BLaER1 treated with 17β-estradiol and CSF1 and Interleukin-3, amounts not matched to agents 10 nM and 100 nM (cell line): ENCODE data around the gene METTL27.

Experiments
- H3K27ac ChIP-seq, 11 experiments: shearing (Covaris generic); formaldehyde crosslinking; 2 replicates each; pipeline ENCODE4 v1.8.1; 2022
- H3K27me3 ChIP-seq, 11 experiments: shearing (Covaris generic); formaldehyde crosslinking; 2 replicates each; pipeline ENCODE4 v1.8.1; 2022
- H3K36me3 ChIP-seq, 11 experiments: shearing (Covaris generic); formaldehyde crosslinking; 2 replicates each; pipeline ENCODE4 v1.8.1; 2022
- H3K4me1 ChIP-seq, 10 experiments: shearing (Covaris generic); formaldehyde crosslinking; 2 replicates each; pipeline ENCODE4 v1.8.1; 2022
- H3K4me2 ChIP-seq, 11 experiments: shearing (Covaris generic); formaldehyde crosslinking; 2 replicates each; pipeline ENCODE4 v1.8.1; 2022
- H3K4me3 ChIP-seq, 10 experiments: shearing (Covaris generic); formaldehyde crosslinking; 2 replicates each; pipeline ENCODE4 v1.8.1; 2022
- H3K9ac ChIP-seq, 11 experiments: shearing (Covaris generic); formaldehyde crosslinking; 2 replicates each; pipeline ENCODE4 v1.8.1; 2022
- H3K9me3 ChIP-seq, 11 experiments: shearing (Covaris generic); formaldehyde crosslinking; replicated peaks in 1 of 11; 2 replicates each; pipeline ENCODE4 v1.8.1; 2022
- H4K20me1 ChIP-seq, 11 experiments: shearing (Covaris generic); formaldehyde crosslinking; 2 replicates each; pipeline ENCODE4 v1.8.1; 2022
- Cebpa-rat ChIP-seq, 11 experiments: shearing (Covaris generic); IDR thresholded peaks; 2 replicates each; pipeline ENCODE4 v1.8.1; 2022

Gene METTL27

GRCh38 chr7:73833251-73833919 is 8.9 kb downstream of the METTL27 start:
- H3K4me3 ChIP-seq, result no peak overlapping the region
- TF ChIP-seq Cebpa-rat (IDR thresholded peaks at IDR 0.05), result no peak
- H3K36me3 ChIP-seq, result no peaks in the 10 kb centered on the region
- no peaks in the 10 kb centered on the region; a peak in 1 of 22 replicates for H3K27me3 ChIP-seq
- H3K9ac ChIP-seq, result no peak overlapping the region
- peaks cover 0 to 8% (median 0%) of the 10 kb centered on the region in 11 experiments; a peak in 1 of 22 replicates for H4K20me1 ChIP-seq
- H3K27ac ChIP-seq, result peak overlapping the region in 1 of 11 experiments; percentile 4; a peak in 1 of 22 replicates
- peaks cover 20 to 48% (median 39%) of the 10 kb centered on the region in 10 experiments for H3K4me1 ChIP-seq
- H3K4me2 ChIP-seq, result peak overlapping the region in 6 of 11 experiments; percentile 6 to 78 (median 72); a peak in 10 of 22 replicates
- peaks cover 0 to 8% (median 5%) of the 10 kb centered on the region in 11 experiments; a peak in 9 of 22 replicates for H3K9me3 ChIP-seq

- H3K9ac ChIP-seq, result no peak overlapping the region
- TF ChIP-seq Cebpa-rat (IDR thresholded peaks at IDR 0.05), result no peak
- H3K9me3 ChIP-seq, result peaks cover 0 to 8% (median 5%) of the 10 kb centered on the region in 11 experiments; a peak in 9 of 22 replicates
- peak overlapping the region in 6 of 11 experiments; percentile 6 to 78 (median 72); a peak in 10 of 22 replicates for H3K4me2 ChIP-seq
- H3K36me3 ChIP-seq, result no peaks in the 10 kb centered on the region
- H3K27ac ChIP-seq, result no peak overlapping the region
- H3K27me3 ChIP-seq, result no peaks in the 10 kb centered on the region; a peak in 1 of 22 replicates
- peaks cover 26 to 54% (median 45%) of the 10 kb centered on the region in 10 experiments for H3K4me1 ChIP-seq
- H4K20me1 ChIP-seq, result peaks cover 0 to 8% (median 0%) of the 10 kb centered on the region in 11 experiments; a peak in 1 of 22 replicates
- no peak overlapping the region for H3K4me3 ChIP-seq
These were observed 9.5 kb downstream of the METTL27 start for GRCh38 chr7:73832806-73833205.

GRCh38 chr7:73831834-73832651 is 10.3 kb downstream of the METTL27 start:
- Histone ChIP-seq H3K36me3 (no peaks in the 10 kb centered on the region), H3K4me1 (peaks cover 33 to 62% (median 53%) of the 10 kb centered on the region in 10 experiments), H3K9me3 (peaks cover 0 to 8% (median 5%) of the 10 kb centered on the region in 11 experiments; a peak in 9 of 22 replicates), H3K4me2 (peak overlapping the region in 10 of 11 experiments; percentile 22 to 83 (median 64); a peak in 18 of 22 replicates), H3K27ac (peak overlapping the region in 2 of 11 experiments; percentile 22 to 37; a peak in 5 of 22 replicates), H4K20me1 (peaks cover 0 to 8% (median 0%) of the 10 kb centered on the region in 11 experiments; a peak in 1 of 22 replicates), H3K27me3 (no peaks in the 10 kb centered on the region; a peak in 1 of 22 replicates), H3K9ac (peak overlapping the region in 3 of 11 experiments; percentile 17 to 42 (median 36); a peak in 2 of 22 replicates), H3K4me3 (no peak overlapping the region)
- TF ChIP-seq Cebpa-rat (IDR thresholded peaks at IDR 0.05), result no peak

- H3K4me1 ChIP-seq, result peaks cover 39 to 67% (median 58%) of the 10 kb centered on the region in 10 experiments
- no peak for TF ChIP-seq Cebpa-rat (IDR thresholded peaks at IDR 0.05)
- H3K27ac ChIP-seq, result no peak overlapping the region; a peak in 1 of 22 replicates
- H3K36me3 ChIP-seq, result no peaks in the 10 kb centered on the region
- peak overlapping the region in 4 of 11 experiments; percentile 41 to 78 (median 74); a peak in 6 of 22 replicates for H3K4me2 ChIP-seq
- H3K27me3 ChIP-seq, result no peaks in the 10 kb centered on the region; a peak in 1 of 22 replicates
- H3K9ac ChIP-seq, result peak overlapping the region in 1 of 11 experiments; percentile 42; a peak in 1 of 22 replicates
- peaks cover 0 to 8% (median 0%) of the 10 kb centered on the region in 11 experiments; a peak in 1 of 22 replicates for H4K20me1 ChIP-seq
- no peak overlapping the region for H3K4me3 ChIP-seq
- H3K9me3 ChIP-seq, result peaks cover 0 to 8% (median 5%) of the 10 kb centered on the region in 11 experiments; a peak in 9 of 22 replicates
These were observed 10.8 kb downstream of the METTL27 start for GRCh38 chr7:73831584-73831833.

- Histone ChIP-seq H3K4me1 (peaks cover 43 to 73% (median 64%) of the 10 kb centered on the region in 10 experiments), H3K36me3 (no peaks in the 10 kb centered on the region), H3K27me3 (no peaks in the 10 kb centered on the region; a peak in 1 of 22 replicates), H3K9me3 (peaks cover 0 to 8% (median 5%) of the 10 kb centered on the region in 11 experiments; a peak in 9 of 22 replicates), H3K4me2 (peak within 1 kb of the TSS in 9 of 11 experiments; percentile 7 to 88 (median 83); a peak in 14 of 22 replicates), H4K20me1 (peaks cover 0 to 8% (median 0%) of the 10 kb centered on the region in 11 experiments; a peak in 1 of 22 replicates), H3K4me3 (no peak within 1 kb of the TSS), H3K27ac (no peak within 1 kb of the TSS; a peak in 1 of 22 replicates), H3K9ac (peak within 1 kb of the TSS in 1 of 11 experiments; percentile 42; a peak in 1 of 22 replicates)
- no peak for TF ChIP-seq Cebpa-rat (IDR thresholded peaks at IDR 0.05)
These were observed 11.4 kb downstream of the METTL27 start, which contains the start of gene CLDN4 for GRCh38 chr7:73830681-73831583. Gene CLDN4, plus strand, starts transcription at chr7:73830996. Its CDS starts 206 bp downstream, at chr7:73831202.

GRCh38 chr7:73829921-73830680 is 12.2 kb downstream of the METTL27 start:
- Histone ChIP-seq H3K4me3 (no peak overlapping the region), H3K27ac (no peak overlapping the region), H3K27me3 (no peaks in the 10 kb centered on the region; a peak in 1 of 22 replicates), H3K36me3 (no peaks in the 10 kb centered on the region), H3K9ac (no peak overlapping the region), H3K4me1 (peaks cover 43 to 76% (median 67%) of the 10 kb centered on the region in 10 experiments), H3K9me3 (peaks cover 0 to 8% (median 5%) of the 10 kb centered on the region in 11 experiments; a peak in 9 of 22 replicates), H4K20me1 (peaks cover 0 to 8% (median 0%) of the 10 kb centered on the region in 11 experiments; a peak in 1 of 22 replicates), H3K4me2 (peak overlapping the region in 7 of 11 experiments; percentile 7 to 88 (median 83); a peak in 7 of 22 replicates)
- no peak for TF ChIP-seq Cebpa-rat (IDR thresholded peaks at IDR 0.05)

- Histone ChIP-seq H3K9ac (no peak overlapping the region), H3K4me1 (peaks cover 43 to 76% (median 68%) of the 10 kb centered on the region in 10 experiments), H4K20me1 (peaks cover 0 to 8% (median 0%) of the 10 kb centered on the region in 11 experiments; a peak in 1 of 22 replicates), H3K4me2 (peak overlapping the region; percentile 70 to 96 (median 86); a peak in 21 of 22 replicates), H3K36me3 (no peaks in the 10 kb centered on the region), H3K27me3 (no peaks in the 10 kb centered on the region; a peak in 1 of 22 replicates), H3K4me3 (no peak overlapping the region), H3K9me3 (peaks cover 0 to 3% (median 2%) of the 10 kb centered on the region in 11 experiments; a peak in 8 of 22 replicates), H3K27ac (no peak overlapping the region)
- no peak for TF ChIP-seq Cebpa-rat (IDR thresholded peaks at IDR 0.05)
These were observed 12.8 kb downstream of the METTL27 start for GRCh38 chr7:73829505-73829904.
